Vagina (tissue), 2 donors: ENCODE results near the gene GABARAP. TPM values are rescaled to one million over a fixed set of nuclear protein-coding genes. Genes with fewer than 3 reads are reported as not detected.

Experiments
- DNase-seq, 2 donors: peaks; one replicate each; pipeline ENCODE4 v3.0.0-alpha.2; 2017; ENCODE audit errors: extremely low spot score in 2 of 2
- H3K27ac ChIP-seq: fragments of 200-600 bp; sonication (generic); one replicate; pipeline ENCODE4 v1.5.1; 2019
- H3K27me3 ChIP-seq: fragments of 200-600 bp; sonication (generic); one replicate; pipeline ENCODE4 v1.5.1; 2019
- H3K36me3 ChIP-seq, 2 donors: fragments of 200-600 bp; sonication (generic); one replicate each; pipeline ENCODE4 v1.5.1; 2017 to 2019
- H3K4me1 ChIP-seq: fragments of 200-600 bp; sonication (generic); one replicate; pipeline ENCODE4 v1.5.1; 2019
- H3K4me3 ChIP-seq, 2 donors: fragments of 200-600 bp; sonication (generic); 1 replicate in 1 of 2; 2 replicates in 1 of 2; pipeline ENCODE4 v1.5.1; 2016 to 2019
- H3K9me3 ChIP-seq: fragments of 200-600 bp; sonication (generic); one replicate; pipeline ENCODE4 v1.5.1; 2019
- POLR2A ChIP-seq, 2 donors: fragments of 450-650 bp; IDR thresholded peaks; one replicate each; pipeline ENCODE4 v1.6.1; 2017; ENCODE audit warnings: antibody characterized with exemption in 2 of 2, mild to moderate bottlenecking in 2 of 2, moderate library complexity in 2 of 2
- POLR2AphosphoS5 ChIP-seq, 2 donors: sonication (generic); formaldehyde crosslinking; IDR thresholded peaks; one replicate each; pipeline ENCODE4 v1.9.0; 2017; ENCODE audit warnings: antibody characterized with exemption in 2 of 2, mild to moderate bottlenecking in 2 of 2, low read depth in 1 of 2; ENCODE audit not compliant: insufficient read depth in 1 of 2
- intact Hi-C: fragments of 100-400 bp; cut with DNase I; formaldehyde crosslinking; loops from one replicate; pipeline ENCODE4 v1.15.1; 2023
- total RNA-seq: library from RNA; depleted of rRNA; stranded (reverse); fragments of >200 nt; gene quantifications from one replicate; pipeline ENCODE4 v1.2.3, GENCODE V29; 2016
- TF ChIP-seq, protein P1 (sequence below), 3 experiments: fragments of 450-650 bp in 2 of 3; fragments of 200-600 bp in 1 of 3; sonication (generic) in 1 of 3; IDR thresholded peaks; one replicate each; pipeline ENCODE4 v1.5.1; 2017 to 2019; ENCODE audit warnings: antibody characterized with exemption in 3 of 3, mild to moderate bottlenecking in 2 of 3, moderate library complexity in 2 of 3

The GABARAP gene
- total RNA-seq, result 395 TPM

DNA sequence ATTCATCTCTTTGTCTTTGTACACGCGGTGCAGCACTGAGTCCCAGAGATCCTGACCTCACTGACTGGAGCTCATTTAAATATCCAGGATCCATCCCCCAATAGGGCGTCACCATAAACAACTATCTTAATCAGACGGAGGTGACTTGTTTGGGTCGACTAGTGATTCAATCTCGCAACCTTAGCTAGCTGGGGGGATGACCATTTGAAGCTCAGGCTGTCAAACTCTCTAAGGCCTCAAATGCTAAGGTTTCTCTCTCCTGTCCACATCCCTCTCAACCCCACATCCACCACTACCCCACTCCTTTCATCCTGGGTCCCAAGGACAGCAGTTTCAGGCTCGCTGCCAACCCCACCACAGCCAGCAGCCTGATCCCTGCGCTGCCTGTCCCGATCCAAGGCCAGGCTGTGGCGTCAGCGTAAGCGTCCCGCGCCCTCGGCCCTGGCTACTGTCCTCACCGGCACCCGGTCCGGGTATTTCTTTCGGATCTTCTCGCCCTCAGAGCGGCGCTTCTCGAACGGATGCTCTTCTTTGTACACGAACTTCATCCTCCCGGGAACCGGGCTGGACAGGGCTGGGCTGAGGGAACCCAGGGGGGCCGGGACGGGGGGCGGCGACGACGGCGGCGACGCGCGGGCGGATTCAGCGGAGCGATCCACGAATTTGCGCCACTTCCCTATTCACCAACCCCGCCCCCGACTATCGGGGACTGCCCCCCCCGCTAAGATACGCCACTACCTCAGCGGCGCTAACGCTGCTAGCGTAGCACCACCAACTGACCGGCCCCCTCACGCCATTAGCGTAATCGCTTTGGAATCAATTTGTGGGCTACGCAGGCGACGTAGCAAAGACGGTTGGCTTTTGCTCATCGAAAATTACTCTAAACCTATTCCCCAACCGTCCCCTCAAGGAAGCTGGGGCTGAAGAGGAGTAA, at the start of gene GABARAP:
TSS of gene GABARAP (minus strand) at position 667 of the 934 bp plus-strand sequence. CDS start at position 548, 119 bp downstream.
- H3K27ac ChIP-seq, result peak within 1 kb of the TSS; percentile 99
- H3K27me3 ChIP-seq, result no peaks in the 10 kb centered on the region
- H3K4me1 ChIP-seq, result peaks cover 30% of the 10 kb centered on the region
- peaks cover 0 to 41% of the 10 kb centered on the region in 2 donors for H3K36me3 ChIP-seq
- no peak for DNase-seq
- TF ChIP-seq POLR2A (IDR thresholded peaks at IDR 0.05) (peak in 1 of 2 donors; percentile 76), POLR2AphosphoS5 (IDR thresholded peaks at IDR 0.05; ENCODE audit: insufficient read depth in 1 of 2, low read depth in 1 of 2) (peak in 1 of 2 donors; percentile 94)
- TF ChIP-seq, protein P1, sequence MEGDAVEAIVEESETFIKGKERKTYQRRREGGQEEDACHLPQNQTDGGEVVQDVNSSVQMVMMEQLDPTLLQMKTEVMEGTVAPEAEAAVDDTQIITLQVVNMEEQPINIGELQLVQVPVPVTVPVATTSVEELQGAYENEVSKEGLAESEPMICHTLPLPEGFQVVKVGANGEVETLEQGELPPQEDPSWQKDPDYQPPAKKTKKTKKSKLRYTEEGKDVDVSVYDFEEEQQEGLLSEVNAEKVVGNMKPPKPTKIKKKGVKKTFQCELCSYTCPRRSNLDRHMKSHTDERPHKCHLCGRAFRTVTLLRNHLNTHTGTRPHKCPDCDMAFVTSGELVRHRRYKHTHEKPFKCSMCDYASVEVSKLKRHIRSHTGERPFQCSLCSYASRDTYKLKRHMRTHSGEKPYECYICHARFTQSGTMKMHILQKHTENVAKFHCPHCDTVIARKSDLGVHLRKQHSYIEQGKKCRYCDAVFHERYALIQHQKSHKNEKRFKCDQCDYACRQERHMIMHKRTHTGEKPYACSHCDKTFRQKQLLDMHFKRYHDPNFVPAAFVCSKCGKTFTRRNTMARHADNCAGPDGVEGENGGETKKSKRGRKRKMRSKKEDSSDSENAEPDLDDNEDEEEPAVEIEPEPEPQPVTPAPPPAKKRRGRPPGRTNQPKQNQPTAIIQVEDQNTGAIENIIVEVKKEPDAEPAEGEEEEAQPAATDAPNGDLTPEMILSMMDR (IDR thresholded peaks at IDR 0.05), result no peak
- H3K4me3 ChIP-seq, result peak within 1 kb of the TSS; percentile 64 to 100
- H3K9me3 ChIP-seq, result no peaks in the 10 kb centered on the region
- intact Hi-C loops, result no loop called here

DNA sequence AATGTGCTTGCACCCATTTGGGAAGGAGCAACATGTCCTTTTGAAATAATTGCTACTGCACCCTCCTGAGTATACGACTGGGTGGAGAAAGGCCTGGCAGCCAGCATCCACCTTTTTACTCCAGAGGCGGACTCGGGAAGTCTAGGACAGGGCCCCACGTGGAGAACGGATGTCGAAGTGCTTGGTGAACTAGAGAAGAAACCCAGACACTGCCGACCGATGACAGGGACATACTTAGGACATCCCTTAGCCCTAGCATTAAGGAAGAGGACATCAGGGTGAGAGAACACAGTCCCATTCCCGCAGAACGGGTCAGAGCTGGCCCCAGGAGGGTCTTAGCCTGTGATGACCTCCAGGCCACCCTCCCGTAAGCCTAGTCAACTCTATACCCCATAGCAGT, 48.4 kb upstream of the GABARAP start:
- TF ChIP-seq, protein P1 (IDR thresholded peaks at IDR 0.05), result no peak
- TF ChIP-seq POLR2AphosphoS5 (IDR thresholded peaks at IDR 0.05; ENCODE audit: insufficient read depth in 1 of 2, low read depth in 1 of 2), result no peak
- TF ChIP-seq POLR2A (IDR thresholded peaks at IDR 0.05), result no peak
- Histone ChIP-seq H3K36me3 (no peaks in the 10 kb centered on the region), H3K9me3 (no peaks in the 10 kb centered on the region), H3K27ac (no peak overlapping the region), H3K4me1 (peaks cover 33% of the 10 kb centered on the region), H3K4me3 (no peak overlapping the region), H3K27me3 (no peaks in the 10 kb centered on the region)
- no peak for DNase-seq
- intact Hi-C loops, result no loop called here

DNA sequence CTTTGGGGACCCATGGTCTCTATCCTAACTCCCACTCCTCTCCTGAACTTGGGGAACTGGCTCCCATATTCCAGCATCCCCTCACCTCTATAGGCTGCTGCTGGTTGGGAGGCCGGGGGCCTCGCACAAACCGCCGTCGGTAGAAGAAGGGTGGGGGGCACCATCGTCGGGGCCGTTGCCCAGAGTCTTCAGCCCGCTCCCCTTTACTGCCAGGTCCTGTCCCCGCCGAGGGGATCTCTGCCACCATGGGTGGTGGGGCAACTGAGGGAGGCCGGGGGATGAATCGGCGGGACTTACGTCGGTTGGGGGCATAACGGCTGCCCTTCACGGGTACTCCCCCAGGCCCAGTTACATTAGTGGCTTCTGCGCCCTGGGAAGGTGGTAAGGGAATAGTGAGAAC, 47.9 kb upstream of the GABARAP start:
- Histone ChIP-seq H3K4me1 (peaks cover 29% of the 10 kb centered on the region), H3K9me3 (no peaks in the 10 kb centered on the region), H3K27ac (no peak overlapping the region), H3K36me3 (no peaks in the 10 kb centered on the region), H3K27me3 (no peaks in the 10 kb centered on the region), H3K4me3 (no peak overlapping the region)
- intact Hi-C loops, result no loop called here
- DNase-seq, result no peak
- TF ChIP-seq, protein P1 (IDR thresholded peaks at IDR 0.05), result no peak
- TF ChIP-seq POLR2A (IDR thresholded peaks at IDR 0.05) (no peak), POLR2AphosphoS5 (IDR thresholded peaks at IDR 0.05; ENCODE audit: insufficient read depth in 1 of 2, low read depth in 1 of 2) (no peak)

GRCh38 chr17:7289256-7290032, 47.2 kb upstream of the GABARAP start:
- Histone ChIP-seq H3K36me3 (no peaks in the 10 kb centered on the region), H3K4me3 (no peak overlapping the region), H3K4me1 (peaks cover 22% of the 10 kb centered on the region), H3K9me3 (no peaks in the 10 kb centered on the region), H3K27ac (no peak overlapping the region), H3K27me3 (no peaks in the 10 kb centered on the region)
- TF ChIP-seq POLR2AphosphoS5 (IDR thresholded peaks at IDR 0.05; ENCODE audit: insufficient read depth in 1 of 2, low read depth in 1 of 2) (no peak), POLR2A (IDR thresholded peaks at IDR 0.05) (no peak)
- TF ChIP-seq, protein P1 (IDR thresholded peaks at IDR 0.05), result no peak
- no peak for DNase-seq
- intact Hi-C loops, result no loop called here
